K562 (cell line): ENCODE results near the gene KRT72.

ENCODE experiments used
- NCOA2 ChIP-seq, 2 experiments: fragments of 450-650 bp; IDR thresholded peaks; 2 replicates each; pipeline ENCODE4 v1.6.1; 2018; ENCODE audit warnings: mild to moderate bottlenecking in 2 of 2, moderate library complexity in 1 of 2; ENCODE audit not compliant: partially characterized antibody in 2 of 2
- SPI1 ChIP-seq: IDR thresholded peaks from 2 replicates; pipeline ENCODE4 v1.6.1; 2011; ENCODE audit warnings: low read depth, low read length, control low read depth, borderline replicate concordance
- TAF1 ChIP-seq: IDR thresholded peaks from 2 replicates; pipeline ENCODE4 v1.6.1; 2011; ENCODE audit warnings: mild to moderate bottlenecking, low read length, moderate library complexity; ENCODE audit not compliant: insufficient read depth, control insufficient read depth, severe bottlenecking; ENCODE audit errors: extremely low read depth
- TFE3 ChIP-seq: fragments of 450-650 bp; formaldehyde crosslinking; IDR thresholded peaks from 2 replicates; pipeline ENCODE4 v1.4.0; 2020; ENCODE audit warnings: mild to moderate bottlenecking, mixed read lengths
- ZKSCAN8 ChIP-seq: fragments of 200-800 bp; sonication (Bioruptor generic); IDR thresholded peaks from 2 replicates; pipeline ENCODE4 v1.6.1; 2016; ENCODE audit warnings: missing genetic modification characterization, missing compliant biosample characterization
- ZNF3 ChIP-seq: fragments of 250-450 bp; sonication (Bioruptor Pico); IDR thresholded peaks from 2 replicates; pipeline ENCODE4 v1.5.0; 2021; ENCODE audit warnings: mild to moderate bottlenecking, moderate library complexity
- TF ChIP-seq, protein P1 (sequence below): sonication (generic); formaldehyde crosslinking; IDR thresholded peaks from 2 replicates; pipeline ENCODE4 v1.8.1; 2023; ENCODE audit warnings: mild to moderate bottlenecking, missing genetic modification reagents

DNA sequence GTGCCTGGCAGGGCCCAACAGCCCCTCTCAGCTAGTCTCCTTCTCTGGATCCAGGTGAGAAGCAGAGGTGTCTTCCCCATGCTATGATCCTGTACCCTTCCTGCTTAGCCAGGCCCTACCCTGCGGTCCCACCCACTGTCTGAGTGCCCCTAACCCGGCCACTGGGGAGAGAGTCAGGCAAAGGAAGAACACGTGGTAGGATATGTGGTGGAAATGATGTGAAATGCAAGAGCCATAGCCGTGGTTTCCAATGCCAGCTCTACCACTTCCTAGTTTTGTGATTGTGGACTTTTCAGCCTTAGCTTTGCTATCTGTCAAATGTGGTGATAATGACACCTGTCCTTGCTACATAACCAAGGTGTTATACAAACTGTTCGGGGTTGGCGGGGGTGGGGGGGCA lies 34.9 kb upstream of the KRT72 start:
- TF ChIP-seq ZKSCAN8 (CRISPR knock-in tag) (no peak), TAF1 (no peak), NCOA2 (IDR thresholded peaks at IDR 0.05; ENCODE audit: partially characterized antibody in 2 of 2) (no peak), TFE3 (CRISPR knock-in tag) (no peak), ZNF3 (CRISPR knock-in tag) (no peak), SPI1 (no peak)
- TF ChIP-seq, protein P1, sequence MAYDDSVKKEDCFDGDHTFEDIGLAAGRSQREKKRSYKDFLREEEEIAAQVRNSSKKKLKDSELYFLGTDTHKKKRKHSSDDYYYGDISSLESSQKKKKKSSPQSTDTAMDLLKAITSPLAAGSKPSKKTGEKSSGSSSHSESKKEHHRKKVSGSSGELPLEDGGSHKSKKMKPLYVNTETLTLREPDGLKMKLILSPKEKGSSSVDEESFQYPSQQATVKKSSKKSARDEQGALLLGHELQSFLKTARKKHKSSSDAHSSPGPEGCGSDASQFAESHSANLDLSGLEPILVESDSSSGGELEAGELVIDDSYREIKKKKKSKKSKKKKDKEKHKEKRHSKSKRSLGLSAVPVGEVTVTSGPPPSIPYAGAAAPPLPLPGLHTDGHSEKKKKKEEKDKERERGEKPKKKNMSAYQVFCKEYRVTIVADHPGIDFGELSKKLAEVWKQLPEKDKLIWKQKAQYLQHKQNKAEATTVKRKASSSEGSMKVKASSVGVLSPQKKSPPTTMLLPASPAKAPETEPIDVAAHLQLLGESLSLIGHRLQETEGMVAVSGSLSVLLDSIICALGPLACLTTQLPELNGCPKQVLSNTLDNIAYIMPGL (CRISPR knock-in tag): no peak
